ENCODE data around the gene KRT79.

KRT79 gene

GRCh38 chr12:52791271-52792184, 42.6 kb downstream of the KRT79 start:
- no peak for DNase-seq

- no peak for DNase-seq
Observed at GRCh38 chr12:52790427-52791270, 43.5 kb downstream of the KRT79 start.

GRCh38 chr12:52789637-52790426, 44.3 kb downstream of the KRT79 start:
- DNase-seq, result peak in 5 of 51 donors; percentile 3 to 6 (median 5)

GRCh38 chr12:52788876-52789636, 45.1 kb downstream of the KRT79 start:
- no peak for DNase-seq

DNA sequence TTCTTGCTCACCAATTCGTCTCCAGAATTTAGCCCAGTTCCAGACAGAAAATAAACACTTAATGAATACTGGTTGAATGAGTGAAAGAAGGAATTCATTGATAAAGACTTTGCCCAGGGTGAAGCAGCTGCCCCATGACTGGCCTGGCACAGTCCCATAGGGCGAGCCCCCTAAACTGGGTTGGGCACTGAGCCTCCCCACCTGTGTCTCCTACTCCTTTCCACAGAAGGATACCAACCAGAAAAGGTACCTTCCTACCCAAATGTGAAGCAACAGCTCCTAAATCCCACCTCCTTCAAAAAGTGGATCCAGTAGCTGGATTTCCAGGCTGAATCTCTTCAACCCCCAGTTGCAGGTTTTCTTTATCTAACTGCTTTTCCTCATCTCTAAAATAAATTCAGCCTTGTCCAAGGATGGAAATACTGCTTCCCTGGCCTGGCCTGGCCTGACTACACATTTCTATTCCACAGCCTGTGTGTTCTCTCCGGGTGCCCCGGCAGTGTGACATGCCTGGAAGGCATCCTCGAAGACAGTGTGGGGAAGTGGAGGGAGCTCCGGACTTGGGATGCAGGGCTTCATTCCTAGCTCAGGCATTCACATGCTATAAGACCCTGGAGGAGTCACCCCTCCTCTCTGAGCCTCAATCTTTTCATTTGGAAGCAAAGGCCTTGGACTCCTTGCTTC, 45.8 kb downstream of the KRT79 start:
- DNase-seq, result no peak

DNA sequence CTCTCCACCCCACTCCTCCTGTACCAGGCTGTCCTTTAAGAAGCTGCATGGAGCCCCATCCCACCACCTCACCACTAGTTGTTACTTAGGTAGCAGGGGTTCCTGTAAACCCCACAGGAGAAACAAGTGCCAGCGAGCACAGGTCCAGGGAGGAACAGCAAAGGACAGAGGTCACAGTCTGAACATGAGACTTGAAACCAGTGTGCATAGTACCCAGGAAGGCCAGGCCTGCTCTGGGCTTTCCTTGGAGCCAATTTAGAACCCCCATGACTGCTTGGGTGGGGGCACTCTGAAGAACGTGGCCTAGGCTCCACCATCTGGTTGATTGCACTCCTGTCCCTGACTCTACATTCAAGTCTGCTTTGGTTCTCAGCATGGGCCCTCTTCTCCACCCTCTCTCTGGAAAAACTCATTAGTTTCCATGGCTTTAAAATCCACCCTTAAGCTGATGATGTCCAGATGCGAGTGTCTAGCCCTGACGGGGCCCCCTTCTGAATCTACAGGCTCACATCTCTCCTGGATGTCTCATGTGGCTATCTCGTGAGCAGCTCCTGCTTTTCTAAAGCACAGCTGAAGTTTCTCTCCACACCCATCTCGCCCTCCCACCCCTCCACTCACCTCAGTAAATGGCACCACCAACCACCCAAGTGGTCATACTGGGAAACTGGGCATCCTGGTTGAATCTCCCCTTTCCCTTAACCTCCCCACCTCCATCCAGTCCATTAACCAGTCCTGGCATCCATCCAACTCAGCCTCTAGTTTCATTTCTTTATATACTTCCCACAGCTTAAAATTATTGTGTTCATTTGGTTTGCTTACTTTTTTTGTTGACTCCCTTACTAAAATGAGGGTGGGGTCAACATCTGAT, 46.6 kb downstream of the KRT79 start:
- no peak for DNase-seq

GRCh38 chr12:52784909-52785308, 49.2 kb downstream of the KRT79 start:
- no peak for DNase-seq

- DNase-seq, result no peak
Observed at GRCh38 chr12:52783563-52784316, 50.4 kb downstream of the KRT79 start.

GRCh38 chr12:52782502-52782901, 51.6 kb downstream of the KRT79 start:
- no peak for DNase-seq

- DNase-seq, result no peak
Observed at GRCh38 chr12:52781399-52782082, 52.6 kb downstream of the KRT79 start.

DNA sequence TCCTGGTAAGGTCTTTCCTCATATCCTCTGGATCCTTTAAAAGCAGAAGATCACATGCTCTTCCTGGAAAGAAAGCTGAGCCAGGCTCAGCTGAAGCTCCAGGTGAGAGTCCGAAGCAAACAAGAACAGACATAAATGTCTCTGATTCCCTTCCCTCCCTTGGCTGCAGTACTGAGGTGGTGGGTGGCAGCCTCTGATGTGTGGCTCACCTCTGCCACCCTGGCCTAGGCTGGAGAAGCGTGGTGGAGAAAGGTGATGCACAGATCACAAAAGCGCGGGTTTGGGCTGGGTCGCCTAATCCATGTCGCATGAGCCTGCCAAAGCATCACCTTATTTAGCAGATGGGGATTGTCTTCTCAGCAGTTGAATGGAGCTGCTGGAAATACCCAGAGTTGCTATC, 54.2 kb downstream of the KRT79 start:
- no peak for DNase-seq

GRCh38 chr12:52778833-52779232, 55.3 kb downstream of the KRT79 start:
- no peak for DNase-seq

GRCh38 chr12:52777566-52777965, 56.5 kb downstream of the KRT79 start:
- no peak for DNase-seq

DNA sequence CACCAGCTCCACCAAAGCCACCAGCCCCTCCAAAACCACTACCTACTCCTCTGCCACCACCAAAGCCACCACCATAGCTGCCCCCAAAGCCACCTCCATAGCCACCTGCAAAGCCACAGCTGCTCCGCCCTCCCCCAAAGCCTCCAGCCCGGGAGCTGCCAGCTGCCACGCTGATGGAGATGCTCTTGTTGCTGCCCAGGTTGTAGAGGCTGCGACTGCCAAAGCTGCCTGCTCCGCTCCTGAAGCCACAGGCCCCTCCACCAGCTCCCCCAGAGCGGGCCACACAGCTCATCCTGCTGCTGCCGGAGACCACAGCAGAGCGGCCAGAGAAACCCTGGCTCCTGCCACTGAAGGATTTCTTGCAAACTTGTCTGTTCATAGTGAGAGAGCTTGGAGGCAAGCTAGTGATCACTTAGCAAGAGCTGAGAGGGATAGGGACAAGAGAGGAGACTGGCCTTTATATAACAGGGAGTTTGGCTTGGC, 57.2 kb downstream of the KRT79 start, which contains the start of gene KRT76:
TSS of gene KRT76 (minus strand) at position 433 of the 483 bp plus-strand sequence. CDS start at position 379, 54 bp downstream.
- DNase-seq, result no peak

DNA sequence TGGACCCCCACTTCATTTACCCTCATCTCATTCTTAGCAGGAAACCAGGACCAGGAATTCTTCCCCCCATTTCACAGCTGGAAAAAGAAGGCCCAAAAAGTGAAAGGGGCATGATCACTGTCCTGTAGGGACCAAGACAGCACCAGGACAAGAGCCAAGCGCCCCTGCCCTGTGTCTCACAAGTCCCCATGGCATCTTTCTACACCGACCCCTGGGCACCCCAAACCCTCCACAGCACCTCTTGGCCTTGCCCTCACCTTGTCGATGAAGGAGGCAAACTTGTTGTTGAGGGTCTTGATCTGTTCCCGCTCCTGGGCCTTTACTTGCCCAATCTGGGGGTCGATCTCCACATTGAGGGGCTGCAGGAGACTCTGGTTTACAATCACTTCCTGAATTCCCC, 57.7 kb downstream of the KRT79 start:
- DNase-seq, result no peak

GRCh38 chr12:52774629-52775250, 59.4 kb downstream of the KRT79 start:
- no peak for DNase-seq

DNA sequence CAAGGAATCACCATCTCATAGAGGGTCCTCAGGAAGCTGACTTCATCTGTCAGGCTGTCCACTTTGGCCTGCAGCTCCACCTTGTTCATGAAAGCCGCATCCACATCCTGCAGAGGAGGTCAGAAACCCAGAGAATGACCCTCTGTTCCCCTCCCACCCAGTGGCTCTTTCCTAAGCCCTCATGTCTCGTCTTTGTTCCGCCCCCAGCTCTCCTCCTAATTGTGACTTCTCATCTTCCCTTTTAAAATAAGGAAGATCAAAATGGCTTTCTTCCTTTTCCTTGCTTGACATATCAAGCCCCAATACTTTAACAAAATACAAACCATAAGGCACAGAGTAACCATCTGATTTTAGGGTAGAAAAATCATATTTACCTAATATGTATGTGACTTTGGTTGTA, 61.3 kb downstream of the KRT79 start:
- no peak for DNase-seq

Data from hypothalamus (tissue), 51 donors.